Measurements from ENCODE around the gene ITPK1. TPM values are rescaled to one million over a fixed set of nuclear protein-coding genes. Genes with fewer than 3 reads are reported as not detected.
A peak's percentile ranks its signal among the peaks of the same experiment; 100 is the strongest.

ITPK1 gene
- total RNA-seq, 1 experiment from 2014 or later: 133 TPM

- ChIA-PET POLR2A (no interaction called here), CTCF (interaction anchor here (0.7 kb wide), 1 partner anchor 93 kb away, joined by 3 read pairs; no protein-coding TSS in a partner anchor)
- no peak for TF ChIP-seq CTCF (IDR thresholded peaks at IDR 0.05; ENCODE audit: unreplicated experiment)
- Mint-ChIP-seq H3K27ac (ENCODE audit: low read depth, unreplicated experiment) (no peak overlapping the region), H3K9me3 (ENCODE audit: unreplicated experiment) (no peaks in the 10 kb centered on the region), H3K4me3 (ENCODE audit: unreplicated experiment) (no peak overlapping the region), H3K4me1 (ENCODE audit: insufficient read depth, unreplicated experiment) (peaks cover 9% of the 10 kb centered on the region), H3K27me3 (ENCODE audit: insufficient read depth, unreplicated experiment) (no peaks in the 10 kb centered on the region), H3K36me3 (ENCODE audit: insufficient read depth, unreplicated experiment) (peaks cover 24% of the 10 kb centered on the region)
- intact Hi-C loops (cut with micrococcal nuclease): no loop called here
- no peak for DNase-seq (ENCODE audit: unreplicated experiment)
- no TSS peak for BruUV-seq (replicated peaks)
Measured at GRCh38 chr14:93019367-93019843, 96.3 kb downstream of the ITPK1 start.

GRCh38 chr14:93018366-93018765 is 97.4 kb downstream of the ITPK1 start:
- peak overlapping the region; percentile 9 for H3K27ac Mint-ChIP-seq (ENCODE audit: low read depth, unreplicated experiment)
- CTCF ChIA-PET: no interaction called here

GRCh38 chr14:93017898-93018297 is 97.8 kb downstream of the ITPK1 start:
- Mint-ChIP-seq H3K4me1 (ENCODE audit: insufficient read depth, unreplicated experiment) (peaks cover 19% of the 10 kb centered on the region), H3K36me3 (ENCODE audit: insufficient read depth, unreplicated experiment) (peaks cover 28% of the 10 kb centered on the region), H3K27me3 (ENCODE audit: insufficient read depth, unreplicated experiment) (no peaks in the 10 kb centered on the region), H3K9me3 (ENCODE audit: unreplicated experiment) (no peaks in the 10 kb centered on the region), H3K27ac (ENCODE audit: low read depth, unreplicated experiment) (peak overlapping the region; percentile 9), H3K4me3 (ENCODE audit: unreplicated experiment) (no peak overlapping the region)
- ChIA-PET POLR2A (interaction anchor here (1.3 kb wide), 1 partner anchor 14 kb away, joined by 4 read pairs; no protein-coding TSS in a partner anchor), CTCF (no interaction called here)
- intact Hi-C loops (cut with micrococcal nuclease): no loop called here
- no peak for DNase-seq (ENCODE audit: unreplicated experiment)
- BruUV-seq (replicated peaks): no TSS peak
- TF ChIP-seq CTCF (IDR thresholded peaks at IDR 0.05; ENCODE audit: unreplicated experiment): no peak

More at GRCh38 chr14:93018366-93018765, 97.4 kb downstream of the ITPK1 start:
- peaks cover 25% of the 10 kb centered on the region for H3K36me3 Mint-ChIP-seq (ENCODE audit: insufficient read depth, unreplicated experiment)
- BruUV-seq (replicated peaks): no TSS peak
- H3K4me1 Mint-ChIP-seq (ENCODE audit: insufficient read depth, unreplicated experiment): peaks cover 14% of the 10 kb centered on the region
- H3K4me3 Mint-ChIP-seq (ENCODE audit: unreplicated experiment): no peak overlapping the region
- no peaks in the 10 kb centered on the region for H3K9me3 Mint-ChIP-seq (ENCODE audit: unreplicated experiment)
- no peak for TF ChIP-seq CTCF (IDR thresholded peaks at IDR 0.05; ENCODE audit: unreplicated experiment)
- no peak for DNase-seq (ENCODE audit: unreplicated experiment)
- POLR2A ChIA-PET: interaction anchor here (1.3 kb wide), 1 partner anchor 14 kb away, joined by 4 read pairs; no protein-coding TSS in a partner anchor
- intact Hi-C loops (cut with micrococcal nuclease): no loop called here
- H3K27me3 Mint-ChIP-seq (ENCODE audit: insufficient read depth, unreplicated experiment): no peaks in the 10 kb centered on the region

- CTCF ChIA-PET: no interaction called here
- no peaks in the 10 kb centered on the region for H3K9me3 Mint-ChIP-seq (ENCODE audit: unreplicated experiment)
- POLR2A ChIA-PET: no interaction called here
- no peak overlapping the region for H3K4me3 Mint-ChIP-seq (ENCODE audit: unreplicated experiment)
- intact Hi-C loops (cut with micrococcal nuclease): no loop called here
- DNase-seq (ENCODE audit: unreplicated experiment): no peak
- peaks cover 29% of the 10 kb centered on the region for H3K36me3 Mint-ChIP-seq (ENCODE audit: insufficient read depth, unreplicated experiment)
- TF ChIP-seq CTCF (IDR thresholded peaks at IDR 0.05; ENCODE audit: unreplicated experiment): no peak
- no TSS peak for BruUV-seq (replicated peaks)
- H3K27ac Mint-ChIP-seq (ENCODE audit: low read depth, unreplicated experiment): no peak overlapping the region
- H3K27me3 Mint-ChIP-seq (ENCODE audit: insufficient read depth, unreplicated experiment): no peaks in the 10 kb centered on the region
- H3K4me1 Mint-ChIP-seq (ENCODE audit: insufficient read depth, unreplicated experiment): peaks cover 20% of the 10 kb centered on the region
Measured at GRCh38 chr14:93017301-93017797, 98.4 kb downstream of the ITPK1 start.

Data from MCF 10A (cell line).